HG02798 (cell line): ENCODE measurements around the gene KRT83.
"Not testable (repeated sequence)": the region's sequence is repeated elsewhere in the genome, so short reads cannot be mapped to it uniquely, and the experiment has no call there.

Experiments used
- ATAC-seq: cut with Tn5 transposase; IDR thresholded peaks from one replicate; pipeline ENCODE4 v1.9.1; 2021; ENCODE audit warnings: mild to moderate bottlenecking; ENCODE audit not compliant: unreplicated experiment, poor library complexity

KRT83 gene

DNA sequence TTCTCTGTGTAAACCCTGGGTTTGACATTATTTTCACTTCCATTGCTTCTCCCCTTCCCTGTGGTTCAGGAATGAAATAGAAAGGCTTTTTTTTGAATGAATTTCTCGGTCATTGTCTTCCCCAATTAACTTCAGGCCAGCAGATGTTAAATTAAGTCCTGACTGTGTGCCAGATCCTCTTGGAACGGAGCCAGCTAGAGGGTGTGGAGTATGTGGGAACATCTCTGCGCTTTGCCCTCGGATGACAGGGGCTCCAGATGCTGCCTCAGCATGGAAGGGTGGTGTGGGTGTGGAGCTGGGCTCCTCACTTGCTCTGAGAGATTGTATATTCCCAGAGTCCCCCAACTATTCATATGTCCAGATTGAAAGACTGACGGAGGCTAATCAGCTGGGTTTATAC, 33.0 kb upstream of the KRT83 start:
- no peak for ATAC-seq

DNA sequence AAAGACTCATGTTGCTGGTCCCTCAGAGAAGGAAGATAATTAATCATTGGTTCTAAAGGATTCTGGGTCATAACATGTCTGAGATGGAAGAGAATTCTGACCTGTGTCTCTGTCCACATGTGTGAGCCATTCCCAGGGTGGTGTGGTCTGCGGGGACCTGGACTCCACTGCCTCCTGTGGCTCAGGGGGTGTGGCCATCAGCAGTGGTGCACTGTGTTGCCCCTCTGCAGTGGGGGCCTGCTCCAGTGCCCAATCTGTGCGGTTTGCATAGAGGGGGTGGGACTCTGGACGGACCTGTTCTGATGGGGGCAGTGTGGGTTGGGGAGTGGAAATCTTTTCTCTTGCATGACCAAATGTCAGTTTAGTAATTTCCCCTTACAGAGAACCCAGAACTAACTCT, 32.6 kb upstream of the KRT83 start:
- no peak for ATAC-seq

DNA sequence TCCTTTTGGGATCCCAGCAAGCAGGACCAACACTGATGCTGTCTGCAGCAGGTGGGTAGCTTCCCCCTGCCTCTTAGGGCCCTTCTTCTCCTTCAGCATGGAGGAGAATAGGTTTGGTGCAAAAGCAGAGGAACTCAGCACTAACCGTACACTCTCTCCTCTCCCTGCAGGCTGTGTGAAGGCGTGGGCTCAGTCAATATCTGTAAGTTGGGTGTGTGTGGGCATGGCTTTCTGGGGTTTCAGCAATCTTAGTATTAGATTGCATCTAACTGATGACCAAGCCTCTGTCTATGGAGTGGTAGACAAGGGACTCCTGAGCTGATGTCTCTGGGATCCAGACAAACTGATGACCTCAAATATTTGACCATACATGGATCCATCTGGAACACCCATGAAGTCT, 31.8 kb upstream of the KRT83 start:
- no peak for ATAC-seq

- ATAC-seq: no peak
Observed at GRCh38 chr12:52351196-52352059, 30.2 kb upstream of the KRT83 start.

GRCh38 chr12:52350786-52351185, 29.6 kb upstream of the KRT83 start:
- ATAC-seq: no peak

DNA sequence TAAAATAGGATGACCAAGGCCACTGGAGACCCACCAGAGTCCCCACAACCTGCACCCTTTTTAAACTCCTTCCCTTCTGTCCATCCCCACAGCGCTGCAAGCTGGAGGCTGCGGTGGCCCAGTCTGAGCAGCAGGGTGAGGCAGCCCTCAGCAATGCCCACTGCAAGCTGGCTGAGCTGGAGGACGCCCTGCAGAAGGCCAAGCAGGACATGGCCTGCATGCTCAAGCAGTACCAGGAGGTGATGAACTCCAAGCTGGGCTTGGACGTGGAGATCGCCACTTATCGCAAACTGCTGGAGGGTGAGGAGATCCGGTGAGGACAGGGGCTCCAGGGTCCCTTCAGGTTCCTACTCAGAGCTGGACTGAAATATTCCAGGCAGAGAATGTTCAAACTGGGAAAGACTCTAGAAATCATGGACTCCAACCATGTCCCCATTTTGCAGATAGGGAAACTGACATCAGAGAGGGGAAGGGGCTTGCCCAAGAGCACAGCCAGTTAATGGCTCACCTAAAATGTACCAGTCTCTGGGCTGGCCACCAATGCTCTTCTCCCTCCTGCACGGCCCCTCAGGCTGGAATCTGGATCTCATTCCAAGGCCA, 28.9 kb upstream of the KRT83 start:
- no peak for ATAC-seq

- no peak for ATAC-seq
Observed at GRCh38 chr12:52349196-52349595, 28.0 kb upstream of the KRT83 start.

GRCh38 chr12:52347551-52348510, 26.6 kb upstream of the KRT83 start:
- no peak for ATAC-seq

DNA sequence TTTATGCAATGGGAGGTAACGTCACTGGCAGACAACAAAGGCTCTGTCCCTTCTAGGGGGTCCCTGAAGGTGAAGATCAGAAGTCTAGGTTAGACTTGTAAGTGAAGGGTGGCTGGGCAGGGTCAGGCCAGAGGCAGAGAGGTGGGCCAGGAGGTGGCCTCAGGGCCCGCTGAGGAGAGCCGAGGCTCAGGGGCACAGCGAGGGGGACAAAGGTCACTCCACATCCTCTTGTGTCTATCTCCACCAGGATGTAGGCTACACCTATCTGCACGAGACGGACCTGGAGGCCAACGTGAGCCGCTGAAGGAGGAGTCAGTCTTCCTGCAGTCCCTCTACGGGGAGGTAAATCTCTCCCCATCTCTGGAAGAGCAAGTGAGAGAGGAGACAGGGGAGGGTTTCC, 25.8 kb upstream of the KRT83 start:
- ATAC-seq: no peak

DNA sequence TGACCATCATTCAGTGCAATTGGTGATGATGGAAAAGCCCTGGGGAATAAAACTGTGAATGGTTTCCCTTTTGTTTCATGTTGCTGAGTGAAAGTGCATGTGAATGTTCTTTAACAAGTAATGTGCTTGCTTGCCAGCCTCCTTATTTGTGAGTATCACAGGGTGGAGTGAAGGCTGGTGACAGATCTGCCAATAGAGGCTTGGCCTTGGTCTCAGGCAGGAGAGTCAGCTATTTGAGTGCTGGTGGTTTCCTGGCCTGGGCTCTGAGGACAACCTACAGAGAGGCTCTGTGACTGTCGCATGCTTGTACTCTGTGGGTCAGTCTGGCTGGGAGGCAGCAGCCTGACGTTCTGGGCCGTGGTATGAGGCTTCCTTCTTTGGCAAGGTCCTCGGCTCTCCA, 25.4 kb upstream of the KRT83 start:
- ATAC-seq: no peak

DNA sequence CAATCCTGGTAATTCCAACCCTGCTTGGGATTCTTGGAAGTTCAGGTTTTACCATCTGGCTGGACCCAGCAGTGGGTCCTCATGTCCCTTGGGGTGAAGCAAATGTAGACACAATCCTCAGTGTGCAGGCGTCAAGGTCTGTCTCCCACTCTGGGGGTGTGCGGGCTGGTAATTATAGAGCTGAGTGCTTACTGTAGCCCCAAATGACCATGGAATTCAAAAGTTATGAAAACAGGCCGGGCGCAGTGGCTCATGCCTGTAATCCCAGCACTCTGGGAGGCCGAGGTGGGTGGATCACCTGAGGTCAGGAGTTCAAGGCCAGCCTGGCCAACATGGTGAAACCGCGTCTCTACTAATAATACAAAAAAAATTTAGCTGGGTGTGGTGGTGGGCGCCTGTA, 23.8 kb upstream of the KRT83 start:
- not testable (repeated sequence) for ATAC-seq

DNA sequence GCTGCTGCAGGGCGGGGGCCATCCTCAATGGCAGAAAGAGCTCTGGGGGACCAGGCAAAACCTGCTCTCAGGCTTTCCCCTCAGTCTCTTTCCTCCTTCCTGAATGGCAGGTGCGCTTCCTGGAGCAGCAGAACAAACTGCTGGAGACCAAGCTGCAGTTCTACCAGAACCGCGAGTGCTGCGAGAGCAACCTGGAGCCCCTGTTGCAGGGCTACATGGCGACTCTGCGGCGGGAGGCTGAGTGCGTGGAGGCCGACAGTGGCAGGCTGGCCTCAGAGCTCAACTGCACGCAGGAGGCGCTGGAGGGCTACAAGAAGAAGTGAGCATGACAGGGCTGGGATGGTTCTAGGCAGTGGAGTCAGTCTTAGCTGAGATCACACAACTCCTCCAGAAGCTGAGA, 22.9 kb upstream of the KRT83 start:
- ATAC-seq: no peak

GRCh38 chr12:52343550-52343949, 22.4 kb upstream of the KRT83 start:
- no peak for ATAC-seq

GRCh38 chr12:52342781-52343490, 21.7 kb upstream of the KRT83 start:
- ATAC-seq: no peak

DNA sequence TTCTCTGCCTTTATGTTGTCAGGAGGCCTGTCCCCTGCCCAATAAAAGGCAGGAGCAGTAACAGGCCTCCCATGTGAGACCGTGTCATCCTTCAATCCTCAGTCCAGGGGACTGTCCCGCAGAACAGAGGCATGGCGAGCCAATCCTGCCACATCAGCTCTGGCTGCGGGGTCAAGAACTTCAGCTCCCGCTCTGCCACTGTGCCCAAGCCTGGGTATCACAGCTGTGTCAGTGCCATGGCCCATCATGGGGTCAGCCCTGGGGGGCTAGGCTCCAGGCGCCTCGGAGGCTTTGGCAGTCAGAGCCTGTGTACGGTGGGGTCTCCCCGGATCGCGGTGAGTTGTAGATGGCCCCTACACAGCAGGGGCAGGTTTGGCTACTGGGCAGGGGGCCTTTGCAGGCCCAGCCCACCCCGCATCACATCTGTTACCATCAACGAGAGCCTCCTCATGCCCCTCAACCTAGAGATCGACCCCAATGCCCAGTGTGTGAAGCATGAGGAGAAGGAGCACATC, 19.9 kb upstream of the KRT83 start:
- ATAC-seq: no peak

DNA sequence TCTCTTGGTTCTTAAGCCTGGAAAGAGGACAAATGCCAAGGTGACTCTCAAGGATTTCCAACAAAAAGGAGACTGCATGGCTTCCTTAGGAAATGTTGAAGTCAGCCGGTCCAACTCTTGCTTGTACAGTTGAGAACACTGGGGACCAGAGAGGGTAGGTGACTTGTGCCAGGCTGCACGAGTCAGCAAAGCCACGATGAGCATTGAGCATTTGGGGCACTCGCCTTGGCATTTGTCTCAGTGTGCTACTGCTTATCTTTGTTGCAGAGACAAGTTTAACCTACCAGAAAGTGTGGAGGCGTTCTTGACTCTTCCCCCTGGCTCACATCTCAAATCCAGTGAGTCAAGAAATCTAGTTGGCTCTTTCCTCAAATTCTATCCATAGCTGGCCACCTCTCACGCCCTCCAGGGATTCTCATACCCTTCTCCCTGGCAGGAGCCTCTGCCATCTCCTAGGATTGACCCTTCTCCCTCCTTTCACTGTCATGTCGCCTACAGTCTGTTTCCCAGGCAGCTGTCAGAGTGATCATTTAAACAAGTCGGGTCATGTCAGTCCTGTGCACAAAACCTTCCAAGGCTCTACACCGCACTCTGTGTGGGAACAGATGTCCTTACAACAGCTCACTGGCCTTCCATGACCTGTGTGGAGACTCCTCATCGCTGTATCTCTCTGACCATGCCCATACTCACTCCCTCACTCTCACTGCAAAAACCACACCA, 17.2 kb upstream of the KRT83 start:
- ATAC-seq: no peak

DNA sequence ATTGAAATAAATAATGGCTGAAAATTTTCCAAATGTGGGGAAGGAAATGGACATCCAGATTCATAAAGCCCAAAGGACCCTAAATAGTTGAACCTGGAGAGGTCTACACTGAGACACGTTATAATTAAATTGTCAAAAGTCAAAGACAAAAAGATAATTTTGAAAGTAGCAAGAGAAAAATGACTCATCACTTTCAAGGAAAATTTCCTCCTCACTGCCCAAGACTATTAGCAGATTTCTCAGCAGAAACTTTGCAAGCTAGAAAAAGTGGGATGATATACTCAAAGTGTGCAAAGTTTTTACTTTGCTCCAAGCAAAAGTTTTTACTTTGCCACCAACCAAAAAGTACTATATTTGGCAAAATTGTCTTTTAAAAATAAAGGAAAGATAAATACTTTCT, 15.9 kb upstream of the KRT83 start:
- no peak for ATAC-seq

- ATAC-seq: no peak
Observed at GRCh38 chr12:52336641-52337040, 15.4 kb upstream of the KRT83 start.

DNA sequence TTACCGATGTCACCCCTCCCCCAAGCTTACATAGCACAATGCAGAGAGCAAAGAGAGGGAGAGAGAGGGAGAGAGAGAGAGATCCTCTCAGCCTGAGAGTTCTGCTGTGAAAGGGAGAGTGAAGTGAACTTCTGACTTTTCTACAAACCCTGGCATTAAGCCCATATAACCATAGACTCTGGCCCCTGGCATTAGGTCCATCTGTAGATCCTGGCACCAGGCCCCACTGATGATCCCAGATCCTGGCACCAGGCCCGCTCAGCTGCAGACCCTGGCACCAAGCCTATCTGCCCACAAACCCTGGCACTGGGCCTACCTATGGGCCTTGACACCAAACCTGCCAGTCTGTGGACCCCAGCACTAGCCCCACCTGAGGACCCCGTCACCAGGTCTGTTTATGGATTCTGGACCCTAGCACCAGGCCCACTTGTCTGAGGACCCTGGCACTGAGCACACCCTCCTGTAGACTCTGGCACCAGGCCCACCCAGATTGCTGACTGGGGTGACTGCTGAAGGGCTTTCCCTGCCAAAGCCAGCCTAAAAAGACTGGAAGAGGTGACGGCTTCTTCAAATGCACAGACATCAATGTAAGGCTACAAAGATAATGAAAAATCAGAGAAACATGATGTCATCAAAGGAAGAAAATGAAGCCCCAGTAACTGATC, 14.5 kb upstream of the KRT83 start:
- ATAC-seq: no peak
